Caco-2 (cell line): ENCODE data around the gene SNAI3. TPM values are rescaled to one million over a fixed set of nuclear protein-coding genes. Genes with fewer than 3 reads are reported as not detected.

Experiments used
- BruUV-seq: library from RNA; stranded (reverse); fragments of 400-500 nt; replicated peaks from 2 replicates; lab custom pipeline; 2021; lab: Mats Ljungman, UMichigan
- CTCF ChIA-PET: fragments of 300-600 bp; sonication (Branson Sonifier 250); formaldehyde crosslinking; loops from one replicate; lab custom pipeline; 2022; ENCODE audit warnings: antibody characterized with exemption; lab: Charles Lee
- POLR2A ChIA-PET: fragments of 300-600 bp; sonication (Branson Sonifier 250); formaldehyde crosslinking; loops from one replicate; lab custom pipeline; 2022; ENCODE audit warnings: antibody characterized with exemption; lab: Charles Lee
- DNase-seq, 2 experiments: peaks; one replicate each; pipeline versions ENCODE4 v3.0.0 to v3.0.0-alpha.2; 2020 to 2022
- H3K27me3 ChIP-seq: replicated peaks from 2 replicates; pipeline ENCODE4 v1.6.0; 2011; ENCODE audit warnings: low read length; ENCODE audit not compliant: control insufficient read depth, insufficient read depth
- H3K36me3 ChIP-seq: 2 replicates; pipeline ENCODE4 v1.5.1; 2011; ENCODE audit warnings: low read length; ENCODE audit not compliant: control insufficient read depth, insufficient read depth
- H3K4me1 ChIP-seq: fragments of 250-450 bp; sonication (Bioruptor Pico); 2 replicates; pipeline ENCODE4 v1.5.1; 2020; ENCODE audit warnings: mild to moderate bottlenecking
- H3K4me3 ChIP-seq: 2 replicates; pipeline ENCODE4 v1.5.1; 2011; ENCODE audit warnings: low read depth, mild to moderate bottlenecking, control low read depth, low read length
- H3K9me3 ChIP-seq: fragments of 250-450 bp; sonication (Bioruptor Pico); 2 replicates; pipeline ENCODE4 v1.5.1; 2020; ENCODE audit warnings: mild to moderate bottlenecking, moderate library complexity
- H3K27ac Mint-ChIP-seq: one replicate; pipeline ENCODE4 v1.8.0; 2022; ENCODE audit warnings: mixed read lengths; ENCODE audit not compliant: unreplicated experiment
- H3K27me3 Mint-ChIP-seq: one replicate; pipeline ENCODE4 v1.8.0; 2022; ENCODE audit warnings: mixed read lengths; ENCODE audit not compliant: insufficient read depth, unreplicated experiment
- H3K36me3 Mint-ChIP-seq: one replicate; pipeline ENCODE4 v1.8.0; 2022; ENCODE audit warnings: mild to moderate bottlenecking, mixed read lengths; ENCODE audit not compliant: insufficient read depth, unreplicated experiment
- H3K4me1 Mint-ChIP-seq: one replicate; pipeline ENCODE4 v1.8.0; 2022; ENCODE audit warnings: low read depth, mixed read lengths; ENCODE audit not compliant: unreplicated experiment
- H3K4me3 Mint-ChIP-seq: one replicate; pipeline ENCODE4 v1.8.0; 2022; ENCODE audit warnings: mild to moderate bottlenecking, moderate library complexity, mixed read lengths; ENCODE audit not compliant: unreplicated experiment
- H3K9me3 Mint-ChIP-seq: one replicate; pipeline ENCODE4 v1.8.0; 2022; ENCODE audit warnings: mixed read lengths; ENCODE audit not compliant: unreplicated experiment
- intact Hi-C: fragments of 100-400 bp; cut with micrococcal nuclease; formaldehyde crosslinking; loops from one replicate; pipeline ENCODE4 v1.10.0; 2022; ENCODE audit not compliant: unreplicated experiment
- total RNA-seq: library from RNA; stranded (reverse); gene quantifications from 2 replicates; pipeline ENCODE4 v1.2.3, GENCODE V29; 2022
- TF ChIP-seq, protein P1 (sequence below), 2 experiments: fragments of 200-600 bp in 1 of 2; IDR thresholded peaks; 1 replicate in 1 of 2; 2 replicates in 1 of 2; pipeline versions ENCODE4 v1.5.1 to v1.8.0; 2011 to 2022; ENCODE audit warnings: antibody characterized with exemption in 1 of 2, control low read depth in 1 of 2, inconsistent platforms in 1 of 2, low read depth in 1 of 2, low read length in 1 of 2, mild to moderate bottlenecking in 1 of 2, moderate library complexity in 1 of 2; ENCODE audit not compliant: insufficient read depth in 1 of 2, severe bottlenecking in 1 of 2, unreplicated experiment in 1 of 2

Gene SNAI3
- total RNA-seq, 1 experiment from 2014 or later: 3.5 TPM

DNA sequence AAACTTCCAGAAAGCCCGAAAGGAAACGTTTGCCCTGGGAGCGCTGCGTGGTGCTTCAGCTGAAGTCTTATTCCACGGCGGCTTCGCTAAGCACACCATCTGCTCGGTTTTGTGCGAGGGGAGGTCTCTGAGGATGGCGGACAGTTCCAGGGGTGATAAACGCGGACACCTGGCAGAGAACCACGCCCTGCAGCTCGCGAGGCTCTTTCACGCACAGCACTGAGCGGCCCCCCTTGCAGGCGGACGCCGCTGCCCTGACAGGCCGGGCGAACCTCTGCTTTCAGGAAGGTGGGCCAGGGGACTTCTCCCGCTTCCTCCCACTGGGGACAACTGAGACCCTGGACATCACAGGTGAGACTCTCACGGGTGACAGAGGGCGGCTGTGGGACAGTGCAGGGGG, 27.1 kb downstream of the SNAI3 start:
- Histone ChIP-seq H3K36me3 (peaks cover 4% of the 10 kb centered on the region), H3K9me3 (no peaks in the 10 kb centered on the region), H3K4me1 (peaks cover 11% of the 10 kb centered on the region), H3K4me3 (no peak overlapping the region), H3K27me3 (no peaks in the 10 kb centered on the region)
- no peak for DNase-seq
- no TSS peak for BruUV-seq
- TF ChIP-seq, protein P1, sequence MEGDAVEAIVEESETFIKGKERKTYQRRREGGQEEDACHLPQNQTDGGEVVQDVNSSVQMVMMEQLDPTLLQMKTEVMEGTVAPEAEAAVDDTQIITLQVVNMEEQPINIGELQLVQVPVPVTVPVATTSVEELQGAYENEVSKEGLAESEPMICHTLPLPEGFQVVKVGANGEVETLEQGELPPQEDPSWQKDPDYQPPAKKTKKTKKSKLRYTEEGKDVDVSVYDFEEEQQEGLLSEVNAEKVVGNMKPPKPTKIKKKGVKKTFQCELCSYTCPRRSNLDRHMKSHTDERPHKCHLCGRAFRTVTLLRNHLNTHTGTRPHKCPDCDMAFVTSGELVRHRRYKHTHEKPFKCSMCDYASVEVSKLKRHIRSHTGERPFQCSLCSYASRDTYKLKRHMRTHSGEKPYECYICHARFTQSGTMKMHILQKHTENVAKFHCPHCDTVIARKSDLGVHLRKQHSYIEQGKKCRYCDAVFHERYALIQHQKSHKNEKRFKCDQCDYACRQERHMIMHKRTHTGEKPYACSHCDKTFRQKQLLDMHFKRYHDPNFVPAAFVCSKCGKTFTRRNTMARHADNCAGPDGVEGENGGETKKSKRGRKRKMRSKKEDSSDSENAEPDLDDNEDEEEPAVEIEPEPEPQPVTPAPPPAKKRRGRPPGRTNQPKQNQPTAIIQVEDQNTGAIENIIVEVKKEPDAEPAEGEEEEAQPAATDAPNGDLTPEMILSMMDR (IDR thresholded peaks at IDR 0.05; ENCODE audit: insufficient read depth in 1 of 2, low read depth in 1 of 2, low read length in 1 of 2, severe bottlenecking in 1 of 2, unreplicated experiment in 1 of 2): no peak
- no peaks in the 10 kb centered on the region for H3K9me3 Mint-ChIP-seq
- peaks cover 30% of the 10 kb centered on the region for H3K36me3 Mint-ChIP-seq
- H3K4me3 Mint-ChIP-seq: no peak overlapping the region
- CTCF ChIA-PET: no interaction called here
- intact Hi-C loops: no loop called here
- peaks cover 5% of the 10 kb centered on the region for H3K4me1 Mint-ChIP-seq
- no peak overlapping the region for H3K27ac Mint-ChIP-seq
- H3K27me3 Mint-ChIP-seq: no peaks in the 10 kb centered on the region
- POLR2A ChIA-PET: no interaction called here

DNA sequence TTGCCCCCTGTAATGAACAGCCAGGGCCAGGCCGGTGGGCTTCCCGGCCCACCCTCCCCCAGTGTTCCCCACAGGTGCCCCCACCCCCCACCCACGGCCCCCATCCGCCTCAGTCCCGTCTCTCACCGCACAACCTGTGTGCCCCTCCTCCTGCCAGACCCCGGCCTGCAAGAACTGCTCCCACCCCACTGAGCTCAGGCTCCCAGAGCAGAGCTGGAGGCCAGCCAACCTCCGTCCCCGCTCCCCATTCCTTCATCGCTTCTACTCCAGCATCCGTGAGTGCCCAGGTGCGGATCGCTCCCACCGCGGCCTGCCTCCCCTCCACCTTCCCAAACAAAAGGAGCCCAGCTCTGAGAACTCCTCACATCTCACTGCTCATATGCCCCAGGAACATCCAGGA, 27.6 kb downstream of the SNAI3 start:
- peaks cover 5% of the 10 kb centered on the region for H3K4me1 Mint-ChIP-seq
- intact Hi-C loops: no loop called here
- TF ChIP-seq, protein P1 (IDR thresholded peaks at IDR 0.05; ENCODE audit: insufficient read depth in 1 of 2, low read depth in 1 of 2, low read length in 1 of 2, severe bottlenecking in 1 of 2, unreplicated experiment in 1 of 2): no peak
- H3K36me3 Mint-ChIP-seq: peaks cover 35% of the 10 kb centered on the region
- no TSS peak for BruUV-seq
- no peaks in the 10 kb centered on the region for H3K9me3 ChIP-seq
- no peak overlapping the region for H3K27ac Mint-ChIP-seq
- CTCF ChIA-PET: no interaction called here
- no peaks in the 10 kb centered on the region for H3K27me3 ChIP-seq
- peaks cover 11% of the 10 kb centered on the region for H3K4me1 ChIP-seq
- H3K27me3 Mint-ChIP-seq: no peaks in the 10 kb centered on the region
- H3K9me3 Mint-ChIP-seq: no peaks in the 10 kb centered on the region
- no peak for DNase-seq
- POLR2A ChIA-PET: no interaction called here
- peaks cover 4% of the 10 kb centered on the region for H3K36me3 ChIP-seq
- H3K4me3 Mint-ChIP-seq: no peak overlapping the region
- no peak overlapping the region for H3K4me3 ChIP-seq

DNA sequence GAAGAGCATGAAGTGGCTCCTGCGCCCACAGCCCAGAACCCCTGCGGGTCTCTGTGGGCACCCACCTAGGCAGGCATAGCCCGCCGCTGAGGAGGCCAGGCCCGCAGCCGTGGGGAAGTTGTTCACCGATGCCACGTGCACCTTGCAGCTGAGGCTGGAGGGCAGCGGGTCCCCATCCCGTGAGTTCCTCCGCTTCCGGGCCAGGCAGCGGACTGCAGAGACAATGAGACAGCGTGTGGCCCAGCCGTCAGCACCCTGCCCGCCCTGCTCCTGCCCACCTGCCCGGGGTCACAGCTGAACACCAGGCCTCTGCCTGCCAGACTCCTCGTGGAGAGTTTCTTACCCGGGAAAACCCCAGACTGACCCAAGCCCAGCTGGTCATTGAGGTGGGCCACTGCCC, 28.9 kb downstream of the SNAI3 start:
- H3K36me3 ChIP-seq: peaks cover 4% of the 10 kb centered on the region
- intact Hi-C loops: no loop called here

More for the DNA sequence above, 28.9 kb downstream of the SNAI3 start:
- no peak for DNase-seq
- no peak overlapping the region for H3K4me3 Mint-ChIP-seq
- CTCF ChIA-PET: no interaction called here
- H3K27me3 Mint-ChIP-seq: no peaks in the 10 kb centered on the region
- H3K9me3 ChIP-seq: no peaks in the 10 kb centered on the region
- H3K4me3 ChIP-seq: no peak overlapping the region
- POLR2A ChIA-PET: no interaction called here
- H3K9me3 Mint-ChIP-seq: no peaks in the 10 kb centered on the region
- peaks cover 35% of the 10 kb centered on the region for H3K36me3 Mint-ChIP-seq
- H3K27ac Mint-ChIP-seq: no peak overlapping the region
- TF ChIP-seq, protein P1 (IDR thresholded peaks at IDR 0.05; ENCODE audit: insufficient read depth in 1 of 2, low read depth in 1 of 2, low read length in 1 of 2, severe bottlenecking in 1 of 2, unreplicated experiment in 1 of 2): no peak
- peaks cover 5% of the 10 kb centered on the region for H3K4me1 Mint-ChIP-seq
- H3K27me3 ChIP-seq: no peaks in the 10 kb centered on the region
- peaks cover 11% of the 10 kb centered on the region for H3K4me1 ChIP-seq
- BruUV-seq: no TSS peak
